K562 (cell line): Measurements from ENCODE around the gene C1QTNF9B. TPM values are rescaled to one million over a fixed set of nuclear protein-coding genes. Genes with fewer than 3 reads are reported as not detected.

ENCODE experiments used
- BACH1 ChIP-seq: fragments of 200-800 bp; sonication (Bioruptor generic); IDR thresholded peaks from 2 replicates; pipeline ENCODE4 v1.6.1; 2016; ENCODE audit warnings: missing genetic modification characterization, missing compliant biosample characterization
- ELK1 ChIP-seq: sonication (generic); formaldehyde crosslinking; IDR thresholded peaks from 2 replicates; pipeline ENCODE4 v1.8.1; 2022; ENCODE audit warnings: missing genetic modification reagents
- RAD21 ChIP-seq, 2 experiments: fragments of 250-450 bp in 1 of 2; fragments of 450-650 bp in 1 of 2; sonication (Bioruptor Pico) in 1 of 2; formaldehyde crosslinking in 1 of 2; IDR thresholded peaks in 1 of 2; conservative IDR thresholded peaks in 1 of 2; 2 replicates each; pipeline versions ENCODE4 v1.4.0 to v1.8.0; 2020 to 2022; ENCODE audit warnings: mild to moderate bottlenecking in 2 of 2, moderate library complexity in 1 of 2
- ZNF407 ChIP-seq: fragments of 450-650 bp; IDR thresholded peaks from 2 replicates; pipeline ENCODE4 v1.6.1; 2016; ENCODE audit warnings: low read depth
- polyA plus RNA-seq, 8 experiments: library from polyadenylated mRNA; depleted of rRNA in 4 of 8; stranded (reverse) in 5 of 8; unstranded in 3 of 8; fragments of >200 nt; fragmentation: Nextera tagmentation in 2 of 8; fragmentation: Illumina TruSeq in 1 of 8; extraction: Ambion mirVana in 2 of 8; extraction: Trizol in 1 of 8; gene quantifications; 2 replicates each; pipeline versions ENCODE4 v1.2.1 to v1.2.3, GENCODE V29; 2011 to 2014; ENCODE audit warnings: inconsistent platforms in 1 of 8, missing spikeins in 1 of 8
- total RNA-seq, 7 experiments: library from RNA; depleted of rRNA in 6 of 7; stranded (reverse); fragments of >200 nt in 6 of 7; fragmentation: Illumina TruSeq in 2 of 7; extraction: Trizol in 2 of 7; gene quantifications; 2 replicates each; pipeline versions ENCODE4 v1.2.1 to v1.2.3, GENCODE V29; 2011 to 2021; ENCODE audit warnings: low replicate concordance in 1 of 7

C1QTNF9B gene
- total and polyA plus RNA-seq, 9 of the 15 experiments (the other 6 are each of a cell fraction or from before 2014, with no cell fraction given): 0.14 to 0.94 (median 0.35) TPM; not detected in 3

- TF ChIP-seq BACH1: no peak
- peak in 1 of 2 experiments; percentile 64; a peak in 2 of 4 replicates for TF ChIP-seq RAD21 (CRISPR knock-in tag; conservative IDR thresholded peaks at IDR 0.05 in 1 of 2, IDR thresholded peaks at IDR 0.05 in 1 of 2)
- TF ChIP-seq ELK1 (CRISPR knock-in tag): no peak
- no peak for TF ChIP-seq ZNF407
These were observed 24.2 kb upstream of the C1QTNF9B start (continued) for GRCh38 chr13:23921451-23921888.
